ENCODE measurements around the gene GRAMD1A.

GRCh38 chr19:35073516-35073915, 73.4 kb downstream of the GRAMD1A start:
- no peak for TF ChIP-seq GATA2 (IDR thresholded peaks at IDR 0.05; ENCODE audit: low read depth, low read length)
- no peak for TF ChIP-seq GATA3 (IDR thresholded peaks at IDR 0.05; ENCODE audit: low read depth, low read length)

Data from SH-SY5Y (cell line).